GM19099 (cell line): Measurements from ENCODE around the gene PTEN.

Experiments used
- POLR2A ChIP-seq: IDR thresholded peaks from 3 replicates; pipeline ENCODE4 v1.6.1; 2011; ENCODE audit warnings: low read depth; ENCODE audit not compliant: insufficient read length; ENCODE audit errors: extremely low read depth

The PTEN gene

GRCh38 chr10:87863053-87863943 is at the start of gene PTEN, which contains the start of gene KLLN:
PTEN (plus strand) TSS chr10:87863625; CDS start chr10:87864470, 845 bp downstream.
KLLN (minus strand) TSS chr10:87863533; CDS start chr10:87862487, 1,046 bp downstream.
- peak; percentile 91 for TF ChIP-seq POLR2A

GRCh38 chr10:87816163-87816897 is 47.1 kb upstream of the PTEN start:
- no peak for TF ChIP-seq POLR2A

GRCh38 chr10:87816898-87817608 is 46.4 kb upstream of the PTEN start:
- TF ChIP-seq POLR2A: no peak

GRCh38 chr10:87817609-87818504 is 45.6 kb upstream of the PTEN start, which contains the start of gene ATAD1:
ATAD1 (minus strand) TSS chr10:87818226; CDS start chr10:87814599, 3,627 bp downstream.
- peak; percentile 86 for TF ChIP-seq POLR2A

GRCh38 chr10:87818505-87819288 is 44.7 kb upstream of the PTEN start:
- no peak for TF ChIP-seq POLR2A

DNA sequence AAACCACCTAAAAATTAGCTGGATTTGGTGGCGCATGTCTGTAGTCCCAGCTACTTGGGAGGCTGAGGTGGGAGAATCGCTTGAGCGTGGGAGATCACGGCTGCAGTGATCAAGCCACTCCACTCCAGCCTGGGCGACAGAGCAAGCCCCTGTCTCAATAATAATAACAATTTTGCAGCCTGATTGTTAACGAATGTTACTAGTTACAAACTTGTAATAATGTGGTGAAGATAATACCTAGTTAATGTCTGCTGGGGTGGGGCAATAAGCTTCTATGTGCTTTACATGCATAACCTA is 44.2 kb upstream of the PTEN start:
- TF ChIP-seq POLR2A: no peak

GRCh38 chr10:87826653-87827052 is 36.8 kb upstream of the PTEN start:
- TF ChIP-seq POLR2A: no peak

- no peak for TF ChIP-seq POLR2A
These were observed 35.7 kb upstream of the PTEN start for GRCh38 chr10:87827681-87828080.

- no peak for TF ChIP-seq POLR2A
These were observed 33.3 kb upstream of the PTEN start for GRCh38 chr10:87829986-87830729.

GRCh38 chr10:87836098-87836497 is 27.3 kb upstream of the PTEN start:
- TF ChIP-seq POLR2A: no peak

DNA sequence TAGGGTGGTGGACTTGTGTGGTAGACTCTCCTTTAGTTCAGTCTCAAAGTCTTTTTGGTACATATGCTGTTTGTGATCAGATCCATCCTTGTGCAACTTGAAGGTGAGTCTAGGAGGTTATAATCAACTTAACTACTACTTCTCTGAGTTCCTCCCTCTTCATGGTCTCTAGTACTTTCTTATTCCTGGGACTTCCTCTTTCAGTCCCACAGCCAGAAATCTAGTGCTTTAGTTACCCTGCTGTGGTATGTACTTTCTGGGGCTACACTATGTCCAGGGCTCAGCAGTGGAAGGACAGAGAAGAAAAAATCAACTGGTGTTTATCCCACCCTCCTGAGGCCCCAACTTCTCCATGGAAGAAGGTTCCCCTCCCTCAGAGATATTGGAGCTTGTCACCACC is 26.0 kb upstream of the PTEN start:
- no peak for TF ChIP-seq POLR2A

- TF ChIP-seq POLR2A: no peak
These were observed 24.8 kb upstream of the PTEN start for GRCh38 chr10:87838650-87839049.

DNA sequence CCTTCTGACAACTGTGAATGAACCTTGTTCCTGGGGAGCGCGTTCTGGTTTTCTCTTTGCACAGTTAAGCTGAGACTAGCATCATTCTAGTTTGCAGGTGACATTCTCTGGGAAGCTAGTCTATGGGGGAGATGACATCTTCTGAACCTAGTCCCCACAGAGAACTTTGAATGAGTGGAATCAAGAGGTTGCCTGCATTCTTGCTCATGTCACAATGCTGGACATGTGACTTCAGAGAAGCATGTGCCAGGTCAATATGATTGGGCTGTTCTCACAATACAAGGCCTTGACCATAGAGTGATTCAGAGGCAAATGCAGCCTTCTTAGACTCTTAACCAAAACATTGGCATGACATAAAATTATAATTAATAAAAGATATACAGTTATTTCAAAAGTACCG is 22.2 kb upstream of the PTEN start:
- TF ChIP-seq POLR2A: no peak
